HG03520 (cell line): ENCODE measurements around the gene SLN.
"Not testable (repeated sequence)": the region's sequence is repeated elsewhere in the genome, so short reads cannot be mapped to it uniquely, and the experiment has no call there.

Experiments
- ATAC-seq: cut with Tn5 transposase; IDR thresholded peaks from one replicate; pipeline ENCODE4 v1.9.1; 2021; ENCODE audit warnings: mild to moderate bottlenecking, moderate library complexity; ENCODE audit not compliant: unreplicated experiment

Gene SLN

DNA sequence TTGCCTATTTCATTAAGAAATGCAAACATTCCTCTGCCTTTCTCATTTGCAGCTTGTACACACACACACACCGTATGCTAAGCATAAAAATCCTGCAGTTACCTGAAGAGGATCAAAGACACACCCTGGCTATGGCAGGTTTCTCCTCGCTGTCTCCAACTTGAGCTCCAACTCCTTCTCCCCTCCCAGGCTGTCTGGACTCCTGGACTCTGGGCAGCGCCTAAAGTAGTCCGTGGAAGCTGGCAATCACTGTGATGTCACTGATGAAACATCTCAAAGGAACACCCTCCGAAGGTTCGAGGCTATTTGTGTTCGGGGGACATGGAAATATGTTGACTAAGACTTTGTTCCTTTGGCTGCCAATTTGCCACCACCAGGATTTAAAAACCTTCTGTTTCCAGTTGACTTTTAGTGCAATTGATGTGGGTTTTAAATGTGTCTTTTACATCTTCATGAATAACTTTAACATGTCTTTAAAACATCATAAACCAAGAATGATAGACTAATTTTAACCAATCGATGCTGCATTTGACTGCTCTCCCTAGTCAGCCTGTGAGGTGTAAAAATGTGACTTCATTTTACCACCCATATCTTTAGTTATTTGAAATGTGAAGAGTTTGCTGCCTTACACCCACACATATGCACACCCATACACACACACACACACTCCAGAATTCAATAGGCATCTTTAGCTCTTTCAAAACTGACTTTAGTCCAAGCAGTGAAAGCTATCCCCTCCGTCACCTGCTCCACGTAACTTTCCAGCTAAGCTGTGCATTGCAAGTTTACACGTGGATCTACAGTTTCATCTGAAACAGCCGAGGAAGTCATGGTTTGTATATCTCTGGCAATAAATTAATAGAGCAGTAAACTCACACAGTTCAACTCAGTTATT, at the start of gene SLN:
Gene SLN (minus strand): TSS at position 196 of the 895 bp plus-strand sequence.
- no peak for ATAC-seq

DNA sequence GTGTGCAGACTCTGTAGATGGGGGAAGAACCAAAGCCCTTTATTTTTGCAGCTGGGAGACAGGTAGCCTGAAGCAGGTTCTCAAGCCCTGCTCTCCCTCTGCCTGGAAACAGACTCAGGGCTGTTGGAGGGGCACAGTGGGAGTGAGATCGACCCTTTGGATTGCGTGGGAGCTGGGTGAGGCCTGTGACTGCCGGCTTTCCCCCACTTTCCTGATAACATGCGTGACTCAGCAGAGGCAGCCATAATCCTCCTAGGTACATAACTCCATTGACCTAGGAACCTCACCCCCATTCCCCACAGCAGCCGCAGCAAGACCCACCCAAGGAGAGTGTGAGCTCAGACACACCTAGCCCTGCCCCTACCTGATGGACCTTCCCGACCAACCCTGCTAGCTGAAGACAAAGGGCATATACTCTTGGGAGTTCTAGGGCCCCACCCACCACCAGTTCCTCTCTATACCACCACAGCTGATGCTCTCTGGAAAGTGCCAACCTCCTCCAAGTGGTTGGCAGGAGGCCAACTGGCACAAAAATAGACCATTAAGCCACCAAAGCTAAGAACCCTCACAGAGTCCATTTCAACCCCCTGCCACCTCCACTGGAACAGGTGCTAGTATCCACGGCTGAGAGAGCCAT, 47.0 kb upstream of the SLN start:
- not testable (repeated sequence) for ATAC-seq

DNA sequence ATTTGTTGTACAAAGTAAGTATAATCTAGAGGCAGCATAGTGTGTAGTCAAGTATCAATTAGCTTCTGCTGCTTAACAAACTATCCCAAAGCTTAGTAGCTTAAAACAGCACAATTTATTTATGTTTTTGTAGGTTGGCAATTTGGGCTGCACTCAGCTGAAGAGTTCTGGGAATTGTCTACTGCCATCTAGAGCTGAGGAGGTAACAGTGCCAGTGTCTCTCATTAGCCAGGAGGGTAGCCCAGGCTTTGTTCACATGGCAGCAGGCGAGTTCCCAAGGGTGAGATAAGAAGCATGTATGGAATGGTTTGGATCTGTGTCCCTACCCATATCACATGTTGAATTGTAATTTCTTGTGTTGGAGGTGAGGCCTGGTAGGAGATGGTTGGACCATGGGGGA, 45.8 kb upstream of the SLN start:
- ATAC-seq: no peak

DNA sequence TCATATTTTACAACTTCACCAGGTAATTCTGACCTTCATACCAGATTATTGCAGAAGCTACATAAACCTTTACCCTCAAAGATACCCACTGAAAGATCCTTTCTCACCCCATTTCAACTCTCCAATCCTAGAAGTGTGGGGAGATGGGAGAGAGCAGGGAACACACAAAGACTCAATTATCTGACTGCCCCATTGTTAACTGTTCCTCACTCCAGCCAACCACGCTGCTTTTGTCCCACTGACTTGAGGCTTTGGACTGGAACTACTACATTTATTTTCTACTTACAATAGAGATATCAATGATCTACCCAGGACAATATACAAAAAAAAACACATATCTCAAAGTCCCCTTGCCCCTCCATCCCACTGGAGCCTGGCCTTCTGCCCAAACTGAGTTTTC, 44.7 kb upstream of the SLN start:
- ATAC-seq: no peak

DNA sequence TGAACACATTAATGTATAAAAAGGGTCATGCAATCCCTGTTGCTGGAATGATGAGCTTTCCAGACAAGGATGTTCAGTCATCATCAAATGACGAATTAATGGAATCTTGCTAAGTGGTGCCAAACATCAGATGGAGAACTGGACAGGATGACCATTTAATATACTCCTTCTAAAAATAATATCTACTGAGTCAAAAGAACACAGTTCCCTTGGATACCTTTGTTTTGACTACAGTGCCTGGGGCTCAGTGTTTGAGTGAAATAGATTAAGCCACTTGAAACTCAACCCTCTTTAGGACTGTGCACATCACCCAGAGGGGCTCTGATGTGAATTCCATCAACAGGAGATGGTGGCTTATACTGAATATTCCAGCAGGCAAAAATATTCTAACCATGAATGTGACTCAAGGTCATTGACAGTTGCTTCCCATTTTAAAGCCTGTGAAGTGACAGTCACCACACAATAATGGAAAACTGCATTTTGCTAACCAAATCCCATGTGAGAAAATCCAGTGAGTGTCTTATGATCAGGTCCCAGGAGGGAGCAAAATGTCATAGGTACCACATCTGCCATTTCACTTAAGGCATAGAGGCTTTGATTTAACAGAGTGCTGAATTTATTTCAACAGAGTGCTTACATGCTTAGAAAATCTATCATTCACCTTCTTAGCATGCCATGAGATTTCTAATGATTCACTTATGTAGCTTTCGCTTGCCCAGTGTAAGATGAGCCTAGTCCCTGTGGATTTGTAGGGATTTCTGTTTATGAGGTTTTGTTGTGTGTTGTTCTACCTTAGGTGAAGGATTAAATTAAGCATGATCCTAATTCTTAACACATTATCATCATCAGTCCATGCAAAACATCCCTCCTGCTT, 41.3 kb upstream of the SLN start:
- no peak for ATAC-seq

DNA sequence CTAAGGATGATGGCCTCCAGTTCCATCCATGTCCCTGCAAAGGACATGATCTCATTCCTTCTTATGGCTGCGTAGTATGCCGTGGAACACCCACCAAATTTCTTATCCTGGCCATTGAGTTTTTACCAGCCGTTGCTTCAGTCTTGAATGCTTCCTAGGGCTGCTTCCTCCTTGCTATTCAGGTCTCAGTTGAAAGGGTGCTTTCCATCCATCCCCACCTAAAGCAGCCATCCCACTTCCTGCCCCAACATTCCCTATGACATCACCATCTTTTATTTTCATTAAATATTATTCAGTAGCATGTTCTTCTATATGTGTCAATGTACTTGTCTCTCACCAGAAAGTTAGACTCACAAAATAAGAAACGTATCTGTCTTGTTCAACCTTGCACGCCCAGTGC, 40.7 kb upstream of the SLN start:
- ATAC-seq: no peak

DNA sequence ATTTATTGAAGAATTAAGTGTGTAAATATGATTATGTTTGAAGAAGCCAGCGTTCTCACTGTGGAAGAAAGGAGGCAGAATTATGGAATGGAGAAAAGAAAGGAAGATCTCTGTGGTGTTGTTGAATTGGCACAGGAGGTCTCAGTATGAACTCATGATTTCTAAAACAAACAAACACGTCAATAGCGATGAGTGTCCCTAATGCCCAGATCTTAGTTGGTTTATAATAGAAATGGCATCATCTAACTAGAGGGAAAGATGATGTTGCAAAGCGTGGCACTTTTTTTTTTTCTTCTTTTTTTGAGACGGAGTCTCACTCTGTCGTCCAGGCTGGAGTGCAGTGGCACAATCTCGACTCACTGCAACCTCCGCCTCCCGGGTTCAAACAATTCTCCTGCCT, 39.2 kb upstream of the SLN start:
- ATAC-seq: no peak

DNA sequence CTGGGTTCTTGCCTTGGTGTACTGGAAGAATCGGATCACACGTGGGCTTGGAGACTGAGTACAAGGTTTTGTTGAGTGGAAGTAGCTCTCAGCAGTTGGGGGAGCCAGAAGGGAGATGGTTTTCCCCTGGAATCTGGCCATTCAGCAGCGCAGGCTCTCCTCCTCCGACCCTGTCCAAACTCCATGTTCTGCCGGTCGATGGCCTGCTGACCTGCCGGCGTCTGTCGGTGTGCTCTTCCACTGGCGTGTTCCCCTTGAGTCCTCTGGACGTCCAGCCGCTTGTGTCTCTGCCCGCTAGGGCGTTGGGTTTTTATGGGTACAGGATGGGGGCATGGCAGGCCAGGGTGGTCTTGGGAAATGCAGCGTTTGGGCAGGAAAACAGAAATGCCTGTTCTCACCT, 38.5 kb upstream of the SLN start:
- ATAC-seq: no peak

DNA sequence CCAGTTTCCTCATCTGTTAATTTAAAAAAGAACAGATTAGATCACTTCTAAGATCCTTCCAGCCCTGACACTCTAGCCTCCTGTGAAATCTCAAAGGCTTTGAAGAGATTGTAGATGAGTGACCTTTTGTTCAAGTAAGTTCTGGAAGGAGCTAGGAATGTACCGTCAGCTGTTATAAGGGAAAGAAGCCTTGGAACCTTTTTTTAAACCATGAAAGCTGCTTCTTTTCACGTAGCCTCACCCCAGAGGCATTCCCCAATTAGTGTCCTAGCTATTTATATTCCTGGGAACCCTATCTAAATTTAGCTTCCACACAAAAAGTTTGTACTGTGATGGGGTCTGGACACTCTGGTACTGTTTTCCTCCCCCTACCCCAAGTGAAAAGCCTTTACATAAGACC, 35.8 kb upstream of the SLN start:
- no peak for ATAC-seq

DNA sequence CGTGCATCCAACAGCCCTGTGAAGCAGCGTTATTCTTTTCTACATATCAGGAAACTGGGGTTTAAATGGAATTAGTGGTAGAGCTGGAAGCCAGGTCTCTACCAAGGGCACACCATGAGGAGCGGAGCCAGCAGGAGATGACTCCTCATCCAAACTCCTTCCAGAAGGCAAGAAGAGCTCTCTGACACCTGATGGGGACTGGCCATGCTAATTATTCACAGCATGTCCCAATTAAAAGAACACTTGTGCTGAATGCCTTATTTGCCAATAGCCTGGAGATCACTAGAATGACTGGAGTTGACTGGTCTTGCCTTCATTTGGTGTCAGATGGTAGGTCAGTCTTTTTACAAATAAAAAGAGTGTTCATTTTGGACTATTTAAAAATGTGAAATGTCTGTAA, 32.9 kb upstream of the SLN start:
- no peak for ATAC-seq

DNA sequence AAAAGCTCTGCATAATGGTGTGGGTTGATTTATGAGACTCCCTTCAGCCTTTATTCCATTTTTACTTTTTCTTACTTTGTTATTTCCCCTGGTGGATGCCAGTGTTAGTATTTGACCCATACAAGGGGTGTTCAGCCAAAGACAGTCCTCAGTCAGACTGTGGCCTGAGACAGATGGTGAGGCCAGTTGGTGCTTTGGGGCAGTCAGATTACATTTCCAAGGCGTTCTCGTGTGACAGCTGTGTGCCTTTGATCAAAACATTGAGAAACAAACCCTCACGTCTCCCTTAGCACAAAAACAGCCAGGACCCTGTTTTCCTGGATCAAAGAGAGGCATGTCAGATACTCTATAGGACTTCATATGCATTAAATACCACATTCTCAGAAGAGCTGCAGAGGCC, 31.3 kb upstream of the SLN start:
- ATAC-seq: no peak

DNA sequence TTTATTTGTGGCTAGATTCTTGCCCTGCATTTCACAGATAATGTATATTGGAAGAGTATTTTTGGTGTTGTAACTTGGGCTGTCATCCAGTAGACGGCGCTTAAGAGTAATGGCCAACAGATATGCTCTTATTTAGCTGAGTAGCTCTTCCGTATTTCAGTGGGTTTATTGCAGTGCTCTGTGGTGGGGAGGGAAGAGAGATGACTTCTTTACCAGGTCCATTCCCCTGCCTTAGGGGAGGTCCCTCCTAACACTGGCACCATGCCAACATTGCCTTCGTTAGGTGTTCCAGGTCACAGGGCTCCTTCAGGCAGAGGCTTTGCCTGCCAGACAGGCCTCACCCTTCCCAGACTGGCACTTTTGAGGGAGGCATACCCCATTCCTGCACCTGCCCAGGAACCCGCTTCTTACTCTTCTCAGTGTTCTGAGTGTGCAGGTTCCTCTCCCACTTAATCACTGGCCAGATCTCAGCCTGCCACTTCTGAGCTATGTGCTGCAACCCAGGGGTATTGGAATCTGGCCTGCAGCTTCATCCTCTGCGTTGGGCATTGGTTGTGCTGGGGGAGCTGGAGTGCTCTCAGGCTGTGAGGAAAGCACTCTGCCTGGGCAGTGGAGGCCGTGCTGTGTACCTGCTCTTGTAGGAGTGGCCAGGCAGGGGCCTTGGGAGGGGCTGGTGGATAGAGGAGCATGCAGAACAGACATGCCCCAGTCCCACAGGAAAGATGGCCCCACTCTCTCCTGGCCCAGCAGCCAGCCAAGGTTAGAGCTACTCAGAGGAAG, 29.4 kb upstream of the SLN start:
- ATAC-seq: peak; percentile 93

DNA sequence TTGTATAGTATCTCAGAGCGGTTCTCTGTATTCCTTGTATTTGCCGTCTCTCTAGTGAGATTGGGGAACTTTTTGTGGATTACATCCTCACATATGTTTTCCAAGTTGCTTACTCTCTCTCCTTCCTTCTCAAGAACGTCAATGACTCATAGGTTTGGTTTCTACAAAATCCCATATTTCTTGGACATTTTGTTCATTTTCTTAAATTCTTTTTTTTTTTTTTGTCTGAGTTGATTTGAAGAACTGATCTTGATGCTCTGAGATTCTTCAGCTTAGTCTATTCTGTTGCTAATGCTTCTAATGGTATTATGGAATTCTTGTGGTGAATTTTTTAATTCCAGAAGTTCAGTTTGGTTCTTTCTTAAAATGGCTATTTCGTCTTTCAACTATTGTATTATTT, 28.4 kb upstream of the SLN start:
- no peak for ATAC-seq

DNA sequence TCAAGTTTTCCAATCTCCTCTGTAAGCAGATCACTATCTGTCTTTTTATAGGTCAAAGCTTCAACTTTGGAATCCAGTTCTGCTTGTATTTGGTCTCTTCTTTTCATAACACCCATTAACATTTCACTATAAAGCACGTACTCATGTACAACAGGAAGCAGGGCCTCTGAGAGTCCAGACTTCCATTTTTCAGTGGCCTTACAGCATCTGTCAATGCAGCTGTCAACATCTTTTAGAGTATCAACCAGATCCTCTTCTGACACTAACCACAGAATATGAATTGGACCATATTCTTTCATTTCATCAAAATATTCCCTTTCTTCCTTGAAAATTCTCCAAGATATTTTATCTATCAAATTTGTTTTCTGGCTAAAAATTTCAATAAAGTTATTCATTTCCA, 24.7 kb upstream of the SLN start:
- no peak for ATAC-seq

DNA sequence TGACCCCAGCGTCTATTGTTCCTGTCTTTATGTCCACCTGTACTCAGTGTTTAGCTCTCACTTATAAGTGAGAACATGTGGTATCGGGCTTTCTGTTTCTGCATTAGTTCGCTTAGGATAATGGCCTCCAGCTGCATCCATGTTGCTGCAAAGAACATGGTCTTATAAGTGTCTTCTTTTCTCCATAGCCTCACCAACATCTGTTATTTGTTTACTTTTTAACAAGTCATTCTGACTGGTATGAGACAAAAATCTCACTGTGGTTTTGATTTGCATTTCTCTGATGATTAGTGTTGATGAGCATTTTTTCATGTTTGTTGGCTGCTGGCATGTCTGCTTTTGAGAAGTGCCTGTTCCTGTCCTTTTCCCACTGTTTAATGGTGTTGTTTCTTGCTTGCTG, 21.7 kb upstream of the SLN start:
- peak; percentile 48 for ATAC-seq

DNA sequence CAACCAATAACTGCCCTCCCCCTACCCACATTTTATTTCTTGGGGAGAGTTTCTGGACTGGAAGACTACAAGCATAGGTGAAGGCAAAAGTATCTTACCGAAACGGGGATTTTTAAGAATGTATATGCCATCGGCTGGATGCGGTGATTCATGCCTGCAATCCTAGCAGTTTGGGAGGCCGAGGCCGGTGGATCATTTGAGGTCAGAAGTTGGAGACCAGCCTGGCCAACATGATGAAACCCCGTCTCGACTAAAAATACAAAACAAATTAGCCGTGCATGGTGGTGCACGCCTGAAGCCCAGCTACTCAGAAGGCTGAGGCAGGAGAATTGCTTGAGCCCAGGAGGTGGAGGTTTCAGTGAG, 20.8 kb upstream of the SLN start:
- no peak for ATAC-seq

DNA sequence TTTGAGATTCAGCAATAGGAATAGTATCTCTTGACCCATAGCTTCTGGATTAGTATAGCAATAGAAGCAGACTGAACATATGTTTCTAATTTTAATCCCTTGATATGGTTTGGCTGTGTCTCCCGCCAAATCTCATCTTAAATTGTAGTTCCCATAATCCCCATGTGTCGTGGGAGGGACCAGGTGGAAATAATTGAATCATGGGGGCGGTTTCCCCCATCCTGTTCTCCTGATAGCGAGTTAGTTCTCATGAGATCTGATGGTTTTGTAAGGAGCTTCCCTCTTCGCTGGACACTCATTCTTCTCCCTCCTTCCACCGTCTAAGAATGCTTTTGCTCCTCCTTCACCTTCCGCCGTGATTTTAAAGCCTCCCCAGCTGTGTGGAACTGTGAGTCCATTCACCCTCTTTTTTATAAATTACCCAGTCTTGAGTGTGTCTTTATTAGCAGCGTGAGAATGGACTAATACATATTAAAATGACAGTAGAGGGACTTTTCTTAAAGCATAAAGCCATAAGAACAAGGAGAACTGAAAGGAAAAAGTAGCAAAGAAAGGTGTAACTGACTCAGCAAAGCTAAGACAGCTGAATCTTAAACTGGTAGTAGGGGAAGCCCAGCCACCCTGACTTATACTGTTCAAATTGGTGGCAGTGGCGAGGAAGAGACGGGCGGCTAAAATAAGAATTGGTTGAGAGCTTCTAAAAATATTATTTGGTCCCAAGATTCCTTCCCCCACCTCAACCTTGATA, 20.3 kb upstream of the SLN start:
- ATAC-seq: peak; percentile 92

DNA sequence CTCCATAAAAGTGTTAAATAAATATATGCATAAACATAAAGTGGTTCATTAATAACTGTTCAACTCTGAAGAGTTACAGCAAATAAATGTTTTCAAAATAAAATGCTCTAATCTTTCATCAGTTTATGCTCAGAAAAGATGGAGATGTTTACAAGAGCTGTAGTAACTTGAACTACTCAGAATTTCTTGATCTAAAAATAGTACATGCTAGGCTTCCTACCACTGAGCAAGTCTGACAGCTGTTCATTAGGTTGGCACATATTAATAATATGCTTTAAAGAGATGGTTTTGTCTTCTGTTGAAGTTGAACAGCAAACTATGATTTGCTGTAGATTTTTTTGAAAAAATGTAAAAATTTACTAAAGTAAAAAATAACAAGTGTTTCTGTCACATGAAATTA, 10.8 kb upstream of the SLN start:
- ATAC-seq: no peak

DNA sequence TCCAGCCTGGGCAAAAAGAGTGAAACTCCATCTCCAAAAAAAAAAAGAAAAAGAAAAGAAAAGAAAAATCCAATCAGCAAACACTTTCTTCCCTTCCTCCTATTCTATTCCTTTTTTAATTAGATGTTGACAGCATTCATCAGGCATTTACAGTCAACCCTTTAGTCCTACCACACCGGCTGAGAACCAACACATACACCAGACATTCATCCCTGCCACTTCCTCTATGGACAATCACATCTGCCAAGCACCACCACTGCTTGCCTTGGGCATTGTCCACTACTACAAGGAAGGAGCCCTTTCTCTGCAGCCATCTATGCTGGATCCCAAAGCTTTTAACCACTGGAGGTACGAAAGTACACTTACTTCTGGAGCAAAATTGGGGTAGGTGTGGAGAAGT, 9.4 kb upstream of the SLN start:
- no peak for ATAC-seq

DNA sequence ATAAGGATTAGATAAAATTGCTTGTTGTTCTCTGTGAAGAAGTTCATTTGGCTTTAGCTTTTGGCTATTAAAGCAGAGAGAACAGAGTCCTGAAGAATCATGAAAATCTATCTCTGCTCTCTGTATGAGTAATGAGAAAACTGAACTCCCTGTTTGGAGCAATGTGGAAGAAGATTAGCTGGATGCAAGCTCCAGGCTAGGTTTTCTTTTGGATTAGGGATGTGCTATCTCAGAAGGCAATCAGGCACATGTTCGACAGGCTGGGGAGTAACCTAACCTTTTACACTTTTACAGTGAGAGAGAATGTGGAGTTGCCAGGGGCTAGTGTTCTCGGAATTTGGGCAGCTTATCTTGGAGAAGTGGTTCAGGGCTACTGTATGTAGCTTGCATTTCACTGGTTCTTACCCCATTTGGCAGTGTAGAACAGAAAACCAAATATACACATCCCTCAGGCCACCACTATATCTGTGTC, 8.5 kb upstream of the SLN start:
- no peak for ATAC-seq
